Measurements from ENCODE around the gene GALNTL6. TPM values are rescaled to one million over a fixed set of nuclear protein-coding genes. Genes with fewer than 3 reads are reported as not detected.

Gene GALNTL6
- total and polyA plus RNA-seq, 2 donors (not counting 3 experiments of a cell fraction or from before 2014, with no cell fraction given): not detected

DNA sequence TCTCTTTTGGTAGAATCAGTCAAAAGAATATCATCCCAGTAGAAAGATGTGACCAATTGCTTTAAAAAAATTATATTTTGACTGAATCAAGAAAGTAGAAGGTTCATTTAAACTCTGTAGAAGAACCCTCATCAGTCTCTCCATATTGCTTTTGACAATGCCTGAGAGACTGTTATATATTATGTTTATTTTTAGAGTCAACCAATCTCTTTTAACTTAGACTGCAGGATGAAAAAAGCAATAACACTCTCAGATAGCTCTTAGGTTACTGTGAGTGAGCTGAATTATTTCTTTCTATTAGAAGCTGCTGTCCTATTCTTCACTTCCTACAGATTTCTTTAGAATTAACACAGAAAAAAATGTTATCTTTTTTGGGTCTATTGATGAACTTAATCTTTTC lies 38.1 kb downstream of the GALNTL6 start:
- intact Hi-C loops (cut with micrococcal nuclease): no loop called here
- TF ChIP-seq JUN (IDR thresholded peaks at IDR 0.05; ENCODE audit: borderline replicate concordance, insufficient read depth, insufficient read length, low read depth): no peak
- TF ChIP-seq POLR2AphosphoS5 (IDR thresholded peaks at IDR 0.05; ENCODE audit: insufficient read depth, low read depth, low read length): no peak
- TF ChIP-seq POLR2A (IDR thresholded peaks at IDR 0.05; ENCODE audit: low read depth, low read length): no peak
- TF ChIP-seq, protein P1, sequence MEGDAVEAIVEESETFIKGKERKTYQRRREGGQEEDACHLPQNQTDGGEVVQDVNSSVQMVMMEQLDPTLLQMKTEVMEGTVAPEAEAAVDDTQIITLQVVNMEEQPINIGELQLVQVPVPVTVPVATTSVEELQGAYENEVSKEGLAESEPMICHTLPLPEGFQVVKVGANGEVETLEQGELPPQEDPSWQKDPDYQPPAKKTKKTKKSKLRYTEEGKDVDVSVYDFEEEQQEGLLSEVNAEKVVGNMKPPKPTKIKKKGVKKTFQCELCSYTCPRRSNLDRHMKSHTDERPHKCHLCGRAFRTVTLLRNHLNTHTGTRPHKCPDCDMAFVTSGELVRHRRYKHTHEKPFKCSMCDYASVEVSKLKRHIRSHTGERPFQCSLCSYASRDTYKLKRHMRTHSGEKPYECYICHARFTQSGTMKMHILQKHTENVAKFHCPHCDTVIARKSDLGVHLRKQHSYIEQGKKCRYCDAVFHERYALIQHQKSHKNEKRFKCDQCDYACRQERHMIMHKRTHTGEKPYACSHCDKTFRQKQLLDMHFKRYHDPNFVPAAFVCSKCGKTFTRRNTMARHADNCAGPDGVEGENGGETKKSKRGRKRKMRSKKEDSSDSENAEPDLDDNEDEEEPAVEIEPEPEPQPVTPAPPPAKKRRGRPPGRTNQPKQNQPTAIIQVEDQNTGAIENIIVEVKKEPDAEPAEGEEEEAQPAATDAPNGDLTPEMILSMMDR (IDR thresholded peaks at IDR 0.05; ENCODE audit: extremely low read depth in 1 of 2, insufficient read depth in 1 of 2, low read depth in 1 of 2, low read length in 2 of 2): no peak
- no peak for TF ChIP-seq FOS (IDR thresholded peaks at IDR 0.05; ENCODE audit: borderline replicate concordance, insufficient read depth, low read length)
- no peak for TF ChIP-seq MYC (IDR thresholded peaks at IDR 0.05; ENCODE audit: low read depth, low read length)
- TF ChIP-seq EZH2 (IDR thresholded peaks at IDR 0.05; ENCODE audit: borderline replicate concordance, low read depth, low read length, severe bottlenecking): no peak
- TF ChIP-seq, protein P2, sequence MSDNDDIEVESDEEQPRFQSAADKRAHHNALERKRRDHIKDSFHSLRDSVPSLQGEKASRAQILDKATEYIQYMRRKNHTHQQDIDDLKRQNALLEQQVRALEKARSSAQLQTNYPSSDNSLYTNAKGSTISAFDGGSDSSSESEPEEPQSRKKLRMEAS (IDR thresholded peaks at IDR 0.05; ENCODE audit: insufficient read depth, insufficient read length): no peak
- no peak for TF ChIP-seq GATA2 (IDR thresholded peaks at IDR 0.05; ENCODE audit: insufficient read depth, insufficient read length, low read depth, low read length)
- Histone ChIP-seq H3K4me1 (ENCODE audit: control insufficient read depth, extremely low read depth, insufficient read depth, low read length) (no peaks in the 10 kb centered on the region), H4K20me1 (replicated peaks; ENCODE audit: control insufficient read depth, extremely low read depth, insufficient read depth, low read length) (no peaks in the 10 kb centered on the region), H3K4me2 (ENCODE audit: insufficient read depth, low read length) (no peak overlapping the region), H3K27me3 (ENCODE audit: control insufficient read depth in 2 of 2, insufficient read depth in 2 of 2, low read length in 2 of 2) (no peaks in the 10 kb centered on the region), H3K9me1 (replicated peaks; ENCODE audit: control insufficient read depth, extremely low read depth, insufficient read depth, low read length) (no peaks in the 10 kb centered on the region), H2AFZ (ENCODE audit: low read depth, low read length) (no peak overlapping the region), H3K79me2 (ENCODE audit: control insufficient read depth, insufficient read depth, low read length) (no peaks in the 10 kb centered on the region), H3K27ac (ENCODE audit: insufficient read depth, low read depth, low read length) (no peak overlapping the region), H3K36me3 (ENCODE audit: control insufficient read depth in 2 of 2, extremely low read depth in 1 of 2, insufficient read depth in 2 of 2, low read length in 2 of 2) (no peaks in the 10 kb centered on the region), H3K9me3 (replicated peaks; ENCODE audit: control insufficient read depth, insufficient read depth, low read length) (no peaks in the 10 kb centered on the region), H3K9ac (replicated peaks; ENCODE audit: extremely low read depth, insufficient read depth, low read length) (no peak overlapping the region), H3K4me3 (replicated peaks in 1 of 3; ENCODE audit: insufficient read depth in 1 of 3, low read depth in 1 of 3, low read length in 3 of 3) (no peak overlapping the region)
- ChIA-PET POLR2A (no interaction called here), CTCF (no interaction called here)
- dilution Hi-C loops (cut with MboI; ENCODE audit: extremely low pct_ligation_motif_present, low sequenced_read_pairs): no loop called here
- FAIRE-seq: no peak
- no peak for DNase-seq (ENCODE audit: low read depth, low spot score)
- BruUV-seq (replicated peaks): no TSS peak

Data from endothelial cell of umbilical vein (primary cell).